Chondrocyte (in vitro differentiated cells): Measurements from ENCODE around the gene ADGRE2. TPM values are rescaled to one million over a fixed set of nuclear protein-coding genes. Genes with fewer than 3 reads are reported as not detected.

Experiments
- DNase-seq: peaks from one replicate; pipeline ENCODE4 v3.0.0; 2021; ENCODE audit warnings: mixed read lengths, low spot score
- H3K27ac Mint-ChIP-seq: one replicate; pipeline ENCODE4 v1.8.0; 2021; ENCODE audit warnings: mild to moderate bottlenecking, moderate library complexity, mixed read lengths; ENCODE audit not compliant: unreplicated experiment
- H3K27me3 Mint-ChIP-seq: 2 replicates; pipeline ENCODE4 v1.8.0; 2021; ENCODE audit warnings: low read depth, mixed read lengths
- H3K36me3 Mint-ChIP-seq: 2 replicates; pipeline ENCODE4 v1.8.0; 2021; ENCODE audit warnings: low read depth, mixed read lengths
- H3K4me1 Mint-ChIP-seq: 2 replicates; pipeline ENCODE4 v1.8.0; 2021; ENCODE audit warnings: low read depth, mild to moderate bottlenecking, mixed read lengths
- H3K4me3 Mint-ChIP-seq: one replicate; pipeline ENCODE4 v1.8.0; 2021; ENCODE audit warnings: mild to moderate bottlenecking, moderate library complexity, mixed read lengths; ENCODE audit not compliant: unreplicated experiment
- H3K9me3 Mint-ChIP-seq: 2 replicates; pipeline ENCODE4 v1.8.0; 2021; ENCODE audit warnings: low read depth, mixed read lengths
- total RNA-seq: library from RNA; stranded (reverse); gene quantifications from 3 replicates; pipeline ENCODE4 v1.2.1, GENCODE V29; 2021
- TF ChIP-seq, protein P1 (sequence below): fragments of 200-600 bp; sonication (generic); IDR thresholded peaks from 2 replicates; pipeline ENCODE4 v1.5.0; 2021; ENCODE audit warnings: antibody characterized with exemption, mild to moderate bottlenecking, moderate library complexity

Gene ADGRE2
- total RNA-seq, 1 donor from 2014 or later = 0.87 TPM

DNA sequence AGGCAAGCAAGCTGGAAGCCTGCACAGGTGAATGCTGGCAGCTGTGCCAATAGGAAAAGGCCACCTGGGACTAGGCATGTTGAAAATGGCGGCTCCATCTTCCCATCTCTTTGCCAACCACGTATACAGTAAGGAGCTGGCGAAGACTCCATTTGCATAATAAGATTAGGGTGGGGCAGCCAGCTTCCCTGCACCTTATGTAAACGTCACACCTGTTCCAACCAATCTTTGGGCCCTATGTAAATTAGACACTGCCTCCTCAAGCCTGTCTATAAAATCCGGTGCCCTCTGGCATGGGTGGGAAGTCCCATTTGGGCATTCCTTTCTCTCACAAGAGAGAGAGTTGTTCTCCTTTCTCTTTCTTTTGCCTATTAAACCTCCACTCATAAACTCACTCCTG lies 16.8 kb downstream of the ADGRE2 start:
- peaks cover 12% of the 10 kb centered on the region for H3K27me3 Mint-ChIP-seq
- DNase-seq = no peak
- TF ChIP-seq, protein P1, sequence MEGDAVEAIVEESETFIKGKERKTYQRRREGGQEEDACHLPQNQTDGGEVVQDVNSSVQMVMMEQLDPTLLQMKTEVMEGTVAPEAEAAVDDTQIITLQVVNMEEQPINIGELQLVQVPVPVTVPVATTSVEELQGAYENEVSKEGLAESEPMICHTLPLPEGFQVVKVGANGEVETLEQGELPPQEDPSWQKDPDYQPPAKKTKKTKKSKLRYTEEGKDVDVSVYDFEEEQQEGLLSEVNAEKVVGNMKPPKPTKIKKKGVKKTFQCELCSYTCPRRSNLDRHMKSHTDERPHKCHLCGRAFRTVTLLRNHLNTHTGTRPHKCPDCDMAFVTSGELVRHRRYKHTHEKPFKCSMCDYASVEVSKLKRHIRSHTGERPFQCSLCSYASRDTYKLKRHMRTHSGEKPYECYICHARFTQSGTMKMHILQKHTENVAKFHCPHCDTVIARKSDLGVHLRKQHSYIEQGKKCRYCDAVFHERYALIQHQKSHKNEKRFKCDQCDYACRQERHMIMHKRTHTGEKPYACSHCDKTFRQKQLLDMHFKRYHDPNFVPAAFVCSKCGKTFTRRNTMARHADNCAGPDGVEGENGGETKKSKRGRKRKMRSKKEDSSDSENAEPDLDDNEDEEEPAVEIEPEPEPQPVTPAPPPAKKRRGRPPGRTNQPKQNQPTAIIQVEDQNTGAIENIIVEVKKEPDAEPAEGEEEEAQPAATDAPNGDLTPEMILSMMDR = no peak
- H3K27ac Mint-ChIP-seq = no peak overlapping the region
- H3K4me3 Mint-ChIP-seq = no peak overlapping the region
- H3K4me1 Mint-ChIP-seq = no peaks in the 10 kb centered on the region
- no peaks in the 10 kb centered on the region for H3K36me3 Mint-ChIP-seq
- H3K9me3 Mint-ChIP-seq = peaks cover 3% of the 10 kb centered on the region

- DNase-seq = no peak
- no peaks in the 10 kb centered on the region for H3K9me3 Mint-ChIP-seq
- TF ChIP-seq, protein P1 = no peak
- peaks cover 12% of the 10 kb centered on the region for H3K27me3 Mint-ChIP-seq
- H3K36me3 Mint-ChIP-seq = no peaks in the 10 kb centered on the region
- H3K4me3 Mint-ChIP-seq = no peak overlapping the region
- H3K27ac Mint-ChIP-seq = no peak overlapping the region
- no peaks in the 10 kb centered on the region for H3K4me1 Mint-ChIP-seq
Observed at GRCh38 chr19:14758816-14759215, 19.5 kb downstream of the ADGRE2 start.

GRCh38 chr19:14748601-14749000 lies 29.8 kb downstream of the ADGRE2 start:
- H3K27ac Mint-ChIP-seq = no peak overlapping the region
- no peaks in the 10 kb centered on the region for H3K36me3 Mint-ChIP-seq
- no peaks in the 10 kb centered on the region for H3K27me3 Mint-ChIP-seq
- TF ChIP-seq, protein P1 = no peak
- H3K4me3 Mint-ChIP-seq = no peak overlapping the region
- DNase-seq = no peak
- no peaks in the 10 kb centered on the region for H3K4me1 Mint-ChIP-seq
- peaks cover 8% of the 10 kb centered on the region for H3K9me3 Mint-ChIP-seq

DNA sequence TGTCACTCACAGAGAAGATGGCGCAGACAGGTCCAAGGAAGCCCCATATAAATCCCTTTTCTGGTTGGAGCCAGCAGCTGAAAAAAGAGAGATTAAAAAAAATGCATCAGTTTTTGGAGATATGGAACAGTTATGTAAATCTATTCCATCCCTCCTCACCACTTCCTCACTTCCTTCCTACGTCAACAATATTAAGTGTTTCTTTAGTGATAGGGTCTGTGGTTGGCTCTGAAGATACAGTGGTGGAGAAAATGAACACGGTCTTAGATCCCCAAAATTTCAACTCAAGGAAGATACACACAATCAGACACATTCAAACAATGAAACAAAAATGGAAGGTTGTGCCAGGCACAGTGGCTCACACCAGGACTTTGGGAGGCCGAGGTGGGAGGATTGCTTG lies 31.5 kb downstream of the ADGRE2 start:
- DNase-seq = no peak
- TF ChIP-seq, protein P1 = no peak
- Mint-ChIP-seq H3K36me3 (no peaks in the 10 kb centered on the region), H3K9me3 (peaks cover 14% of the 10 kb centered on the region), H3K4me1 (no peaks in the 10 kb centered on the region), H3K27me3 (no peaks in the 10 kb centered on the region), H3K4me3 (no peak overlapping the region), H3K27ac (no peak overlapping the region)

GRCh38 chr19:14735915-14736314 lies 42.4 kb downstream of the ADGRE2 start:
- no peak overlapping the region for H3K4me3 Mint-ChIP-seq
- H3K4me1 Mint-ChIP-seq = no peaks in the 10 kb centered on the region
- no peak overlapping the region for H3K27ac Mint-ChIP-seq
- H3K36me3 Mint-ChIP-seq = peaks cover 2% of the 10 kb centered on the region
- peaks cover 15% of the 10 kb centered on the region for H3K9me3 Mint-ChIP-seq
- H3K27me3 Mint-ChIP-seq = peaks cover 2% of the 10 kb centered on the region
- DNase-seq = no peak
- TF ChIP-seq, protein P1 = no peak
